OCI-LY7 (cell line): ENCODE data around the gene EPAS1. TPM values are rescaled to one million over a fixed set of nuclear protein-coding genes. Genes with fewer than 3 reads are reported as not detected.

Source experiments
- BruUV-seq: library from RNA; stranded (reverse); fragments of 400-500 nt; replicated peaks from 2 replicates; lab custom pipeline; 2021; lab: Mats Ljungman, UMichigan
- CTCF ChIA-PET: fragments of 300-600 bp; sonication (Branson Sonifier 250); formaldehyde crosslinking; loops from one replicate; lab custom pipeline; 2022; ENCODE audit warnings: antibody characterized with exemption; ENCODE audit not compliant: unreplicated experiment; lab: Charles Lee
- POLR2A ChIA-PET: fragments of 300-600 bp; sonication (Branson Sonifier 250); formaldehyde crosslinking; loops from one replicate; lab custom pipeline; 2022; ENCODE audit warnings: antibody characterized with exemption; lab: Charles Lee
- DNase-seq: peaks from one replicate; pipeline ENCODE4 v3.0.0-alpha.2; 2015; ENCODE audit warnings: low spot score
- H2AFZ ChIP-seq: fragments of 200-600 bp; sonication (generic), shearing (Covaris generic); 2 replicates; pipeline ENCODE4 v1.6.1; 2014; ENCODE audit warnings: mild to moderate bottlenecking, antibody characterized with exemption, low read length, moderate library complexity
- H3K27ac ChIP-seq: fragments of 200-600 bp; sonication (generic); 2 replicates; pipeline ENCODE4 v1.5.1; 2014; ENCODE audit warnings: mixed run types, low read depth, mild to moderate bottlenecking, moderate library complexity, low read length, inconsistent platforms; ENCODE audit not compliant: poor library complexity, severe bottlenecking
- H3K36me3 ChIP-seq: fragments of 200-600 bp; sonication (generic); 2 replicates; pipeline ENCODE4 v1.6.1; 2014; ENCODE audit warnings: mild to moderate bottlenecking, antibody characterized with exemption, low read length, moderate library complexity, mixed read lengths; ENCODE audit not compliant: insufficient read depth
- H3K4me1 ChIP-seq: fragments of 200-600 bp; sonication (generic); 2 replicates; pipeline ENCODE4 v1.5.1; 2014; ENCODE audit warnings: mild to moderate bottlenecking, low read length; ENCODE audit not compliant: insufficient read depth, poor library complexity, severe bottlenecking
- H3K4me2 ChIP-seq: fragments of 200-600 bp; sonication (generic); 2 replicates; pipeline ENCODE4 v1.6.1; 2014; ENCODE audit warnings: mild to moderate bottlenecking, low read length
- H3K4me3 ChIP-seq: fragments of 200-600 bp; sonication (generic); 2 replicates; pipeline ENCODE4 v1.5.1; 2014; ENCODE audit warnings: mild to moderate bottlenecking, low read depth, low read length; ENCODE audit not compliant: poor library complexity, severe bottlenecking
- H3K79me2 ChIP-seq: fragments of 200-600 bp; sonication (generic); 2 replicates; pipeline ENCODE4 v1.6.1; 2016; ENCODE audit warnings: low read depth, mild to moderate bottlenecking, low read length, moderate library complexity, mixed read lengths; ENCODE audit not compliant: insufficient read depth
- H3K9me2 ChIP-seq: fragments of 200-600 bp; sonication (generic); 2 replicates; pipeline ENCODE4 v1.6.1; 2016; ENCODE audit warnings: mild to moderate bottlenecking, low read length, mixed read lengths; ENCODE audit not compliant: insufficient read depth
- H3K9me3 ChIP-seq: fragments of 200-600 bp; sonication (generic); 2 replicates; pipeline ENCODE4 v1.6.1; 2014; ENCODE audit warnings: mild to moderate bottlenecking, mixed run types, low read length, mixed read lengths
- H4K20me1 ChIP-seq: fragments of 200-600 bp; sonication (generic); 2 replicates; pipeline ENCODE4 v1.6.1; 2014; ENCODE audit warnings: mild to moderate bottlenecking, antibody characterized with exemption, low read length, moderate library complexity, mixed read lengths; ENCODE audit not compliant: insufficient read depth
- EZH2phosphoT487 ChIP-seq: fragments of 200-600 bp; sonication (generic); IDR thresholded peaks from 2 replicates; pipeline ENCODE4 v1.6.1; 2018; ENCODE audit warnings: low read depth, borderline replicate concordance, mild to moderate bottlenecking, mixed run types, antibody characterized with exemption, low read length, moderate library complexity, mixed read lengths
- intact Hi-C: fragments of 100-400 bp; cut with micrococcal nuclease; formaldehyde crosslinking; loops from one replicate; pipeline ENCODE4 v1.10.0; 2022; ENCODE audit not compliant: unreplicated experiment
- total RNA-seq, 2 experiments: library from RNA; depleted of rRNA in 1 of 2; stranded (reverse); fragments of >200 nt in 1 of 2; shearing (Covaris generic) in 1 of 2; gene quantifications; 2 replicates each; pipeline ENCODE4 v1.2.3, GENCODE V29; 2014 to 2022
- TF ChIP-seq, protein P1 (sequence below): fragments of 200-600 bp; sonication (generic); conservative IDR thresholded peaks from 2 replicates; pipeline ENCODE4 v1.5.1; 2014; ENCODE audit warnings: mild to moderate bottlenecking, antibody characterized with exemption, low read length, moderate library complexity, mixed read lengths

The EPAS1 gene
- total RNA-seq, 2 experiments from 2014 or later = 0.74 TPM; not detected in 1

DNA sequence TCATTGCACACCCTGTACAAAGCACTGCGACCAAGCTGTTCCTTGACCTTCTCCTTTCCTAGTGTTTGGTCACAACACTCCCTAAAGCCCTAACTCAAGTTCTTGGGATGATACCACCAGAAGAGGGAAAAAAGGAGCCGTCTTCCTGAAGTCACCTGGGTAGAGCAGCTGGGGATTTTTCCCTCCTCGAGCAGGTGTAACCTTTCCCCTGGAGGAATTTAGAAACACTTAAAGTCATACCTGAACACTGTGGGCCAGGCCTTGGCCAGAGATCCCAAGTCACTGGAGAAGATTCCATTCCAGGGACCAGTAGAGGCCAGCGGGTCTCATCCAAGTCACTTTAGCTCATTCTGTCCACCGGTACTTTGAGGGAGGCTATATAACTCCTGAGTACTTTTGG is 13.2 kb downstream of the EPAS1 start:
- Histone ChIP-seq H3K4me1 (no peaks in the 10 kb centered on the region), H3K79me2 (no peaks in the 10 kb centered on the region), H3K9me3 (no peaks in the 10 kb centered on the region), H3K9me2 (no peaks in the 10 kb centered on the region), H2AFZ (no peak overlapping the region), H3K27ac (no peak overlapping the region), H3K36me3 (no peaks in the 10 kb centered on the region), H3K4me2 (no peak overlapping the region), H3K4me3 (no peak overlapping the region), H4K20me1 (no peaks in the 10 kb centered on the region)
- CTCF ChIA-PET = no interaction called here
- POLR2A ChIA-PET = no interaction called here
- no peak for TF ChIP-seq EZH2phosphoT487
- TF ChIP-seq, protein P1, sequence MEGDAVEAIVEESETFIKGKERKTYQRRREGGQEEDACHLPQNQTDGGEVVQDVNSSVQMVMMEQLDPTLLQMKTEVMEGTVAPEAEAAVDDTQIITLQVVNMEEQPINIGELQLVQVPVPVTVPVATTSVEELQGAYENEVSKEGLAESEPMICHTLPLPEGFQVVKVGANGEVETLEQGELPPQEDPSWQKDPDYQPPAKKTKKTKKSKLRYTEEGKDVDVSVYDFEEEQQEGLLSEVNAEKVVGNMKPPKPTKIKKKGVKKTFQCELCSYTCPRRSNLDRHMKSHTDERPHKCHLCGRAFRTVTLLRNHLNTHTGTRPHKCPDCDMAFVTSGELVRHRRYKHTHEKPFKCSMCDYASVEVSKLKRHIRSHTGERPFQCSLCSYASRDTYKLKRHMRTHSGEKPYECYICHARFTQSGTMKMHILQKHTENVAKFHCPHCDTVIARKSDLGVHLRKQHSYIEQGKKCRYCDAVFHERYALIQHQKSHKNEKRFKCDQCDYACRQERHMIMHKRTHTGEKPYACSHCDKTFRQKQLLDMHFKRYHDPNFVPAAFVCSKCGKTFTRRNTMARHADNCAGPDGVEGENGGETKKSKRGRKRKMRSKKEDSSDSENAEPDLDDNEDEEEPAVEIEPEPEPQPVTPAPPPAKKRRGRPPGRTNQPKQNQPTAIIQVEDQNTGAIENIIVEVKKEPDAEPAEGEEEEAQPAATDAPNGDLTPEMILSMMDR = no peak
- BruUV-seq = no TSS peak
- intact Hi-C loops = no loop called here
- no peak for DNase-seq

DNA sequence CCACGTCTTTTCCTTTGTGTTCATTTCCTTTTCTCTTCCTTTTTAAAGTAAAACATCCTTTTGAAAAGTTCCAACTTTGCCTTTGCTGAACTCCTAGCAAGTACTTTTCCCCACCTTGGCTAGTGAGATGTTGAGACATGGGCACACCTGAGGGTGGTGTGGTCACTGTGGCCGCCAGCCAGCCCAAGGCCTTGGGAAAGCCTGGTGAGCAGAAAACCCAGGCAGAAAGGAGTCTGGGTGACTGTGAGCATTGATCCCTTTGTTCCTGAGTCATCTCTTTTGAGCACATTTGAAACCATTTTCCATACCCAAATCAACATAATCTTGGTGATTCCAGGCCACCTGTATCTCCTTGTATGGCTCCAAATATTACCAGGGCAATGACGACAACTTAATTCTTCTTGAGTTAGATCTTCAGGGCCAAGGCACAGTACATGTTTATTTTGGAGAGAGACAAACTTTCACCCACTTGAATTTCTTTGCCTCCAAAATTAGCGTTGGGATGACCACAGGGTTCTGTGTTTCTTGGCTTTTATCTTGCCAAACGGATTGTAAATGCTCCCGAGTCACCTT is 14.5 kb downstream of the EPAS1 start:
- Histone ChIP-seq H3K4me1 (no peaks in the 10 kb centered on the region), H2AFZ (no peak overlapping the region), H3K9me3 (no peaks in the 10 kb centered on the region), H3K4me3 (no peak overlapping the region), H3K9me2 (no peaks in the 10 kb centered on the region), H3K4me2 (no peak overlapping the region), H4K20me1 (no peaks in the 10 kb centered on the region), H3K27ac (no peak overlapping the region), H3K79me2 (no peaks in the 10 kb centered on the region), H3K36me3 (no peaks in the 10 kb centered on the region)
- TF ChIP-seq, protein P1 = no peak
- TF ChIP-seq EZH2phosphoT487 = no peak
- ChIA-PET POLR2A (no interaction called here), CTCF (no interaction called here)
- no peak for DNase-seq
- intact Hi-C loops = no loop called here
- BruUV-seq = no TSS peak

DNA sequence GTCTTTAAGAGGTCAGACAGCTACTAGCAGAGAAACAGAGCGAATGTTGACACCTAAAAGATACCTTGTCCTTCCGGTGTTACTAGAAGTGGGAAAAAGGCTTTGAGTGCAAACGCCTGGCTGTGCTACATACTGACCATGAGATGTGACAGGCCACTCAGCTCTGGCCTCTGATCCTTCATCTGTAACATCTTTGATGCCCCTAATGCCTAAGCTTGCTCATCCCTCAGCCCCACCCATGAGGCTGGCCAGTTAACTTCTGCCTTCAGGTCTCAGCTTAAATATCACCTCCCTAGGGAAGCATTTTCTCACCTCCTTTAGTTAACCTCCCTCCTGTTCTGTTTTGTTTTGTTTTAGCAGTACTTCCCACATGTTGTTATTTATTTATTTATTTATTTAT is 15.9 kb downstream of the EPAS1 start:
- CTCF ChIA-PET = no interaction called here
- Histone ChIP-seq H3K4me3 (no peak overlapping the region), H3K79me2 (no peaks in the 10 kb centered on the region), H4K20me1 (no peaks in the 10 kb centered on the region), H3K36me3 (no peaks in the 10 kb centered on the region), H3K27ac (no peak overlapping the region), H3K4me2 (no peak overlapping the region), H3K9me3 (no peaks in the 10 kb centered on the region), H3K9me2 (no peaks in the 10 kb centered on the region), H3K4me1 (no peaks in the 10 kb centered on the region), H2AFZ (no peak overlapping the region)
- intact Hi-C loops = no loop called here
- TF ChIP-seq EZH2phosphoT487 = no peak
- TF ChIP-seq, protein P1 = no peak
- BruUV-seq = no TSS peak
- POLR2A ChIA-PET = interaction anchor here (0.6 to 0.8 kb wide), 2 partner anchors 28 to 69 kb away, joined by 3 read pairs; no protein-coding TSS in a partner anchor
- no peak for DNase-seq
